ENCODE data around the gene IPCEF1.

IPCEF1 gene

DNA sequence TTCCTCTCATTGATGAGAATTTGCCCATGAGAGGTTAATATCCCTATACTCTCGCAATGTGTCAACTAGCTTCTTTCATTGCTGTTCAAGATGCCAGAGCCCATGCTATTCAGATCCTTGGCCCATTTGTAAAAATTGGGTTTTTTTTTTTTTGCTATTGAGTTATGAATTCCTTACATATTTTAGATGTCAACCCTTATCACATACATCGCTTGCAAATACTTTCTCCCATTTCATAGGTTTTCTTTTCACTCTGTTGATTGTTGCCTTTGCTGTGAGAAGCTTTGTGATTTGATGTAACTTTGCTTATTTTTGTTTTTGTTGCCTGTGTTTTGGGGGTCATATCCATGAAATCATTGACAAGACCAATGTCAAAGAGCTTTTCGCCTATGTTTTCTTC is 32.2 kb upstream of the IPCEF1 start:
- TF ChIP-seq MYC (IDR thresholded peaks at IDR 0.05; ENCODE audit: low read depth, low read length), result no peak
- no peak for DNase-seq (ENCODE audit: low read depth)
- no peak overlapping the region for H3K4me3 ChIP-seq (ENCODE audit: low read depth, low read length)

DNA sequence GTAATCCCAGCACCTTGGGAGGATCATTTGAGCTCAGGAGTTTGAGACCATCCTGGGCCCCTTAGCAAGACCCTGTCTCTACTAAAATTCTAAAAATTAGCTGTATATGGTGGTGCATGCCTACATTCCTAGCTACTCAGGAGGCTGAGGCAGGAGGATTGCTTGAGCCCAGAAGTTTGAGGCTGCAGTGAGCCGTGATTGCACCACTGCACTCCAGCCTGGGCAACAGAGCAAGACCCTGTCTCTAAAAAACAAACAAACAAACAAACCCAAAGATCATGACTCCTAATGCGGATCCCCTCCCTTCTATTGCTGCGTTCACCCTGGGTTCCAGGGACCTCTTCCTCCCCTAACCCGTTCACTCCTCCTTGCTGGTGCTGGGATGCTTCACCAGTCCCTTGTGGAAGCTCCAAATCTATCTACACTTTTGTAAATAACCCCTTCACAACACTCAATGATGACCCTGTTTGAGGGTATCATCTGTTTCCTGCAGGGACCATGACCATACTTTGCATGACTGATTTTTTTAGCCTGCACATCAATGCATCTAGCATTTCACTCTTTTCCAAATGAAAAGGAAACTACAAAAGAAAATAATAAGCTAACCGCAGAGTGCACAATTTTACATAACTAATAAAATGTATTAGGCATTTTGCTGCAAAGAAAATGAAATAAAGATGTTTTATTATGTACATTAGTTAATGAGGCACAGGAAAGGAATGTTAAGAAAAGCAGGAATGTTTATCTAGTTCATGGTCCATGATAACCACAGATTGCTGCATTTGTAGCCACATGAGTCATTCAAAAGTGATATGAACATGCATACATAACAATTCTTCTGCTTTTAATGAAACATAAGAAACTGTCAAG is 30.5 kb upstream of the IPCEF1 start:
- DNase-seq (ENCODE audit: low read depth), result no peak
- H3K4me3 ChIP-seq (ENCODE audit: low read depth, low read length), result no peak overlapping the region
- TF ChIP-seq POLR2A (IDR thresholded peaks at IDR 0.05; ENCODE audit: extremely low read depth, insufficient read length) (no peak), MYC (IDR thresholded peaks at IDR 0.05; ENCODE audit: low read depth, low read length) (no peak)
- TF ChIP-seq, protein P1, sequence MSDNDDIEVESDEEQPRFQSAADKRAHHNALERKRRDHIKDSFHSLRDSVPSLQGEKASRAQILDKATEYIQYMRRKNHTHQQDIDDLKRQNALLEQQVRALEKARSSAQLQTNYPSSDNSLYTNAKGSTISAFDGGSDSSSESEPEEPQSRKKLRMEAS (IDR thresholded peaks at IDR 0.05; ENCODE audit: low read depth, low read length), result no peak
- TF ChIP-seq, protein P2, sequence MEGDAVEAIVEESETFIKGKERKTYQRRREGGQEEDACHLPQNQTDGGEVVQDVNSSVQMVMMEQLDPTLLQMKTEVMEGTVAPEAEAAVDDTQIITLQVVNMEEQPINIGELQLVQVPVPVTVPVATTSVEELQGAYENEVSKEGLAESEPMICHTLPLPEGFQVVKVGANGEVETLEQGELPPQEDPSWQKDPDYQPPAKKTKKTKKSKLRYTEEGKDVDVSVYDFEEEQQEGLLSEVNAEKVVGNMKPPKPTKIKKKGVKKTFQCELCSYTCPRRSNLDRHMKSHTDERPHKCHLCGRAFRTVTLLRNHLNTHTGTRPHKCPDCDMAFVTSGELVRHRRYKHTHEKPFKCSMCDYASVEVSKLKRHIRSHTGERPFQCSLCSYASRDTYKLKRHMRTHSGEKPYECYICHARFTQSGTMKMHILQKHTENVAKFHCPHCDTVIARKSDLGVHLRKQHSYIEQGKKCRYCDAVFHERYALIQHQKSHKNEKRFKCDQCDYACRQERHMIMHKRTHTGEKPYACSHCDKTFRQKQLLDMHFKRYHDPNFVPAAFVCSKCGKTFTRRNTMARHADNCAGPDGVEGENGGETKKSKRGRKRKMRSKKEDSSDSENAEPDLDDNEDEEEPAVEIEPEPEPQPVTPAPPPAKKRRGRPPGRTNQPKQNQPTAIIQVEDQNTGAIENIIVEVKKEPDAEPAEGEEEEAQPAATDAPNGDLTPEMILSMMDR (IDR thresholded peaks at IDR 0.05; ENCODE audit: low read depth, low read length), result no peak

DNA sequence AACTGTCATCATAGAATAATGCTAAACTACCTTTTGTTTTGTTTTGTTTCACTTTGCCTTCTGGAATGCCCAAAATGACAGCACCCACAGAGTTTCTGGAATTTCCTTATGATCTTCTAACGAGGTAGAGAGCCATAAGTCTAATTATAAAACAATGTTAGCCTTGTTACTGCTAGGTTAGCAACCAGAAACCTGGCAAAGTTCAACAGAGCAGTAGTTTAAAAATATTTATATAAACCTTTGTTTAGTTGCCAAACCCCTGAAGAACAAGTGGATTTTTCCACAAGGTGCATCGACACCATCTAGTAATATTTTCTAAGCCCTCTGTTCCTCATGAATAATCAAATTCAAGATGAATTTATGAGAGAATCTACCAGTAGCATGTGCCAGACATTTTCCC is 27.6 kb upstream of the IPCEF1 start:
- no peak overlapping the region for H3K4me3 ChIP-seq (ENCODE audit: low read depth, low read length)
- TF ChIP-seq, protein P2 (IDR thresholded peaks at IDR 0.05; ENCODE audit: low read depth, low read length), result no peak
- no peak for TF ChIP-seq POLR2A (IDR thresholded peaks at IDR 0.05; ENCODE audit: extremely low read depth, insufficient read length)
- TF ChIP-seq MYC (IDR thresholded peaks at IDR 0.05; ENCODE audit: low read depth, low read length), result no peak
- TF ChIP-seq, protein P1 (IDR thresholded peaks at IDR 0.05; ENCODE audit: low read depth, low read length), result no peak
- no peak for DNase-seq (ENCODE audit: low read depth)

DNA sequence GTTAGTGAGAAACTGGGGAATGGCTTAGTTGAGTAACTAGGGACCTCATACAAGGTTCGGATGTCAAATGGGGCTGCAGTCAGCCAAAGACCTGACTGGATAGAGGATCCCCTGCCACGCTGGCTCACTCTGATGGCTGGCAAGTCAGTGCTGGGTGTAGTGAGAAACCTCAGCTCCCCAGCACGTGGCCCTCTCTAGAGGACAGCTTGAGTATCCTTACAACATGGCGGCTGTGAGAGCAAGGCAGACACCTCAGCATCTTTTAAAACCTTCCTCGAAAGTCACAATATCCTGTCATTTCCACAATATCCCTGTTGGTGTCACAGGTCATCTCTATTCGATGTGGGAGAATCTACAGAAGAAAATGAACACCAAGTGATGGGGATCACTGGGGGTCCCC is 26.7 kb upstream of the IPCEF1 start:
- DNase-seq (ENCODE audit: low read depth), result no peak
- H3K4me3 ChIP-seq (ENCODE audit: low read depth, low read length), result no peak overlapping the region
- TF ChIP-seq, protein P2 (IDR thresholded peaks at IDR 0.05; ENCODE audit: low read depth, low read length), result no peak
- TF ChIP-seq, protein P1 (IDR thresholded peaks at IDR 0.05; ENCODE audit: low read depth, low read length), result no peak
- TF ChIP-seq MYC (IDR thresholded peaks at IDR 0.05; ENCODE audit: low read depth, low read length) (no peak), POLR2A (IDR thresholded peaks at IDR 0.05; ENCODE audit: extremely low read depth, insufficient read length) (no peak)

DNA sequence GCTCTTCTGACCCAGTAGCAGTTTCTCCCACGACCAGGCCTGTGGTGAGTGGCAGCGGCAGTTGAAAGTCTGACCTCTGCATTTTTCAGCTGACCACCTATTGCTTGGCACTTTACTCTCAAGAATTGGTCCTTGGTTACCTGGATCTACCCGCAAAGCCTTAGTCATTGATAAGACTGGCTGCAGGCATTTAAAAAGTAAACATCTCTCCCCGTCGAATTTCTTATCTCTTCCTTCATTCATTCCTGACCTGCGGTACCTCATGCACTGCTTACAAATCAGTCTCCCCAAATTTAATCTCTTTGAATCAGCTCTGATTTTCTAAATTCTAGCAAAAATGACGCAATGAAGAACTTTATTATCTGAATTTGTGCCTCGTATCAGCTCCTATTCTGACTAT is 26.1 kb upstream of the IPCEF1 start:
- no peak overlapping the region for H3K4me3 ChIP-seq (ENCODE audit: low read depth, low read length)
- DNase-seq (ENCODE audit: low read depth), result no peak
- TF ChIP-seq, protein P2 (IDR thresholded peaks at IDR 0.05; ENCODE audit: low read depth, low read length), result no peak
- no peak for TF ChIP-seq POLR2A (IDR thresholded peaks at IDR 0.05; ENCODE audit: extremely low read depth, insufficient read length)
- TF ChIP-seq, protein P1 (IDR thresholded peaks at IDR 0.05; ENCODE audit: low read depth, low read length), result no peak
- TF ChIP-seq MYC (IDR thresholded peaks at IDR 0.05; ENCODE audit: low read depth, low read length), result no peak

DNA sequence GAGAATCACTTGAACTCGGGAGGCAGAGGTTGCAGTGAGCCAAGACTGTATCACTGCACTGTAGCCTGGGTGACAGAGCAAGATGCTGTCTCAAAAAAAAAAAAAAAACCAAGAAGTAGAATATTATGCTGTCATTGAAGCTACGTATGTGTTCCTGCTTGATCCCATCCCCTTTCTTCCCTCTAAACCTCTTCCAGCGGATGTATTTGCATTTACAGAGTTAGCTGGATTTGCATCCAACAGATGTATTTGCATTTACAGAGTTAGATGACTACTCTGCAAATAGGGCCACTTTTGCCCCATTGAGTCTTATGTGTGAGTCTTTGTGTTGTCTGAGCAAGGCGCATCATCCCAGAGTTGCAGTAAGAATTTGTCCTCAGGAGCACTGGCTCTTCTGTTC is 24.9 kb upstream of the IPCEF1 start:
- TF ChIP-seq, protein P1 (IDR thresholded peaks at IDR 0.05; ENCODE audit: low read depth, low read length), result no peak
- TF ChIP-seq MYC (IDR thresholded peaks at IDR 0.05; ENCODE audit: low read depth, low read length) (no peak), POLR2A (IDR thresholded peaks at IDR 0.05; ENCODE audit: extremely low read depth, insufficient read length) (no peak)
- TF ChIP-seq, protein P2 (IDR thresholded peaks at IDR 0.05; ENCODE audit: low read depth, low read length), result no peak
- no peak for DNase-seq (ENCODE audit: low read depth)
- no peak overlapping the region for H3K4me3 ChIP-seq (ENCODE audit: low read depth, low read length)

All from NB4 (cell line).